Endodermal cell (in vitro differentiated cells): ENCODE measurements around the gene SSNA1. TPM values are rescaled to one million over a fixed set of nuclear protein-coding genes. Genes with fewer than 3 reads are reported as not detected.

Experiments used
- DNase-seq: peaks from one replicate; pipeline ENCODE4 v3.0.0-alpha.2; 2017
- H3K27ac ChIP-seq: 2 replicates; pipeline ENCODE4 v1.5.1; 2013; ENCODE audit warnings: mild to moderate bottlenecking, low read depth, low read length, moderate library complexity
- H3K27me3 ChIP-seq: 2 replicates; pipeline ENCODE4 v1.6.1; 2013; ENCODE audit warnings: mild to moderate bottlenecking, low read length, moderate library complexity; ENCODE audit not compliant: insufficient read depth, control insufficient read depth, poor library complexity, severe bottlenecking
- H3K36me3 ChIP-seq: 2 replicates; pipeline ENCODE4 v1.7.0; 2013; ENCODE audit warnings: mild to moderate bottlenecking, low read length, moderate library complexity; ENCODE audit not compliant: control insufficient read depth, insufficient read depth
- H3K4me1 ChIP-seq: one replicate; pipeline ENCODE4 v1.7.0; 2013; ENCODE audit warnings: low read length; ENCODE audit not compliant: control insufficient read depth, insufficient read depth
- H3K4me3 ChIP-seq: 2 replicates; pipeline ENCODE4 v1.5.1; 2013; ENCODE audit warnings: mild to moderate bottlenecking, low read length, moderate library complexity
- H3K9ac ChIP-seq: 2 replicates; pipeline ENCODE4 v1.6.1; 2013; ENCODE audit warnings: mild to moderate bottlenecking, low read length, moderate library complexity; ENCODE audit not compliant: poor library complexity, severe bottlenecking; ENCODE audit errors: extremely low read depth
- H3K9me3 ChIP-seq: 2 replicates; pipeline ENCODE4 v1.6.1; 2013; ENCODE audit warnings: mild to moderate bottlenecking, low read length, moderate library complexity; ENCODE audit not compliant: control insufficient read depth
- H3K27ac Mint-ChIP-seq: 2 replicates; pipeline ENCODE4 v1.8.0; 2020; ENCODE audit warnings: mixed read lengths
- H3K27me3 Mint-ChIP-seq: 2 replicates; pipeline ENCODE4 v1.8.0; 2021; ENCODE audit warnings: mild to moderate bottlenecking, mixed read lengths; ENCODE audit not compliant: insufficient read depth
- H3K36me3 Mint-ChIP-seq: 2 replicates; pipeline ENCODE4 v1.8.0; 2020; ENCODE audit warnings: low read depth, mixed read lengths
- H3K4me1 Mint-ChIP-seq: 2 replicates; pipeline ENCODE4 v1.8.0; 2020; ENCODE audit warnings: mixed read lengths
- H3K4me3 Mint-ChIP-seq: 2 replicates; pipeline ENCODE4 v1.8.0; 2020; ENCODE audit warnings: mild to moderate bottlenecking, moderate library complexity, mixed read lengths
- H3K9me3 Mint-ChIP-seq: 2 replicates; pipeline ENCODE4 v1.8.0; 2020; ENCODE audit warnings: mild to moderate bottlenecking, mixed read lengths
- WGBS, 2 experiments: methylation state at CpG; one replicate each; pipeline versions ENCODE4 v1.1.5 to v1.1.7; 2013; ENCODE audit warnings: missing lambda C conversion rate in 2 of 2, mixed read lengths in 1 of 2; ENCODE audit not compliant: insufficient coverage in 1 of 2, insufficient read length in 1 of 2; 5-methylcytosine and 5-hydroxymethylcytosine counted together
- total RNA-seq, 2 donors: library from RNA; stranded (reverse); fragmentation: NEBNext Ultra II Directional in 1 of 2; extraction: Animal tissue kit (Norgen Biotek cat#: 25700) in 1 of 2; gene quantifications; 2 replicates in 1 of 2; 3 replicates in 1 of 2; pipeline ENCODE4 v1.2.1, GENCODE V29; 2021
- TF ChIP-seq, protein P1 (sequence below): fragments of 200-600 bp; sonication (generic); conservative IDR thresholded peaks from 2 replicates; pipeline ENCODE4 v1.5.0; 2021; ENCODE audit warnings: antibody characterized with exemption, mild to moderate bottlenecking

SSNA1 gene
- total RNA-seq, 2 donors from 2014 or later: 66.5 to 67.7 TPM

- Mint-ChIP-seq H3K27me3 (peaks cover 29% of the 10 kb centered on the region), H3K4me3 (no peak overlapping the region), H3K9me3 (no peaks in the 10 kb centered on the region), H3K27ac (no peak overlapping the region), H3K4me1 (no peaks in the 10 kb centered on the region), H3K36me3 (no peaks in the 10 kb centered on the region)
- WGBS, 2 experiments: 62 to 67% methylated on average over 13 to 24 of the region's 24 CpGs
- H3K4me1 ChIP-seq: no peaks in the 10 kb centered on the region
- TF ChIP-seq, protein P1, sequence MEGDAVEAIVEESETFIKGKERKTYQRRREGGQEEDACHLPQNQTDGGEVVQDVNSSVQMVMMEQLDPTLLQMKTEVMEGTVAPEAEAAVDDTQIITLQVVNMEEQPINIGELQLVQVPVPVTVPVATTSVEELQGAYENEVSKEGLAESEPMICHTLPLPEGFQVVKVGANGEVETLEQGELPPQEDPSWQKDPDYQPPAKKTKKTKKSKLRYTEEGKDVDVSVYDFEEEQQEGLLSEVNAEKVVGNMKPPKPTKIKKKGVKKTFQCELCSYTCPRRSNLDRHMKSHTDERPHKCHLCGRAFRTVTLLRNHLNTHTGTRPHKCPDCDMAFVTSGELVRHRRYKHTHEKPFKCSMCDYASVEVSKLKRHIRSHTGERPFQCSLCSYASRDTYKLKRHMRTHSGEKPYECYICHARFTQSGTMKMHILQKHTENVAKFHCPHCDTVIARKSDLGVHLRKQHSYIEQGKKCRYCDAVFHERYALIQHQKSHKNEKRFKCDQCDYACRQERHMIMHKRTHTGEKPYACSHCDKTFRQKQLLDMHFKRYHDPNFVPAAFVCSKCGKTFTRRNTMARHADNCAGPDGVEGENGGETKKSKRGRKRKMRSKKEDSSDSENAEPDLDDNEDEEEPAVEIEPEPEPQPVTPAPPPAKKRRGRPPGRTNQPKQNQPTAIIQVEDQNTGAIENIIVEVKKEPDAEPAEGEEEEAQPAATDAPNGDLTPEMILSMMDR: no peak
- no peaks in the 10 kb centered on the region for H3K36me3 ChIP-seq
- no peak overlapping the region for H3K4me3 ChIP-seq
- peaks cover 29% of the 10 kb centered on the region for H3K27me3 ChIP-seq
- no peak overlapping the region for H3K27ac ChIP-seq
- no peak overlapping the region for H3K9ac ChIP-seq
- no peak for DNase-seq
- no peaks in the 10 kb centered on the region for H3K9me3 ChIP-seq
These were observed 40.7 kb upstream of the SSNA1 start for GRCh38 chr9:137147793-137148160.

GRCh38 chr9:137148242-137148641 lies 40.2 kb upstream of the SSNA1 start:
- 80 to 84% methylated on average over 24 to 27 of the region's 27 CpGs for WGBS, 2 experiments
- H3K27me3 ChIP-seq: peaks cover 24% of the 10 kb centered on the region

DNA sequence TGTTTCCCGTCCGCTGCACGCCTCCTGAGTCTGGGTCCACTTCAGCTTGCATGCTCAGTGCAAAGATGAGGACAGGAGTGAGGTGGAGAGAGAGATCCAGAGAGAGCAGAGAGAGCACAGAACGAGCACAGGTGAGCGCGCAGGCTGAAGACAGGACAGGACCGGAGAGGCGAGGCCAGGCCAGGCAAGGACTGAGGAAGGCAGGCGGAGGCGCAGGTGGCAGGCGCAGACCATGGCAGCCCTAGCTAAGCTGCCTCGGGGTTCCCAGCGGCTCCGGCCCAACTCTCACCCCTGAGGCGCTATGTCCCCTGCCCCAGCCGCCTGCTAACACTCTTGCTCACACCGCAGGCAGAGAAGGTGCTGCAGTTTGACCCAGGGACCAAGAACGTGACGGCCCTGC lies 39.8 kb upstream of the SSNA1 start:
- Histone ChIP-seq H3K4me1 (no peaks in the 10 kb centered on the region), H3K27me3 (peaks cover 20% of the 10 kb centered on the region), H3K27ac (no peak overlapping the region), H3K4me3 (no peak overlapping the region), H3K9me3 (no peaks in the 10 kb centered on the region), H3K36me3 (no peaks in the 10 kb centered on the region), H3K9ac (no peak overlapping the region)
- WGBS, 2 experiments: 90% methylated on average over 15 to 19 of the region's 19 CpGs
- H3K9me3 Mint-ChIP-seq: no peaks in the 10 kb centered on the region
- H3K27ac Mint-ChIP-seq: no peak overlapping the region
- peaks cover 21% of the 10 kb centered on the region for H3K27me3 Mint-ChIP-seq
- TF ChIP-seq, protein P1: no peak
- no peak overlapping the region for H3K4me3 Mint-ChIP-seq
- DNase-seq: no peak
- H3K4me1 Mint-ChIP-seq: no peaks in the 10 kb centered on the region
- no peaks in the 10 kb centered on the region for H3K36me3 Mint-ChIP-seq

More at GRCh38 chr9:137148242-137148641, 40.2 kb upstream of the SSNA1 start:
- no peaks in the 10 kb centered on the region for H3K36me3 ChIP-seq
- no peaks in the 10 kb centered on the region for H3K4me1 ChIP-seq
- H3K4me1 Mint-ChIP-seq: no peaks in the 10 kb centered on the region
- no peak for DNase-seq
- H3K9me3 Mint-ChIP-seq: no peaks in the 10 kb centered on the region
- no peaks in the 10 kb centered on the region for H3K9me3 ChIP-seq
- TF ChIP-seq, protein P1: no peak
- H3K27ac Mint-ChIP-seq: no peak overlapping the region
- H3K27me3 Mint-ChIP-seq: peaks cover 25% of the 10 kb centered on the region
- H3K9ac ChIP-seq: no peak overlapping the region
- no peaks in the 10 kb centered on the region for H3K36me3 Mint-ChIP-seq
- no peak overlapping the region for H3K4me3 ChIP-seq
- H3K4me3 Mint-ChIP-seq: no peak overlapping the region
- no peak overlapping the region for H3K27ac ChIP-seq
